ENCODE measurements around the gene DUSP2. TPM values are rescaled to one million over a fixed set of nuclear protein-coding genes. Genes with fewer than 3 reads are reported as not detected.

DUSP2 gene
- total and polyA plus RNA-seq, 2 donors (not counting 1 experiment from before 2014, with no cell fraction given): 69.8 to 433 TPM

DNA sequence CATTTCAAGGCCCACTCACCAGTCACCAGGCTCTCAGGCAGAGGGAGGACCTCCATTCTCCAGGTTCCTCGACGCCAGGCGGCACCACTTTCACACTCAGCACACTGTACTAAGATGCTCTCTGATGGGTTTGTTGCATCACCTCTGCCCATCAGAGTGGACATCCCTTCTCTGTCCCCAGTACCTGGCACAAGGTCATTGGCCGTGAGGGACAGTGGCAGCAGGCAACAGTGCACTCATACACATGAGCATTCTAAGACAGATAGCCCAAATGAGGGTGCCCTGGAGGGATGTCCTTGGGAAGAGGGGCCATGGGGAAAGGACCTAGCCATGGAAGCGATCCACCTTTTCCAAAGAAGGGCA is 25.9 kb downstream of the DUSP2 start:
- TF ChIP-seq, protein P1, sequence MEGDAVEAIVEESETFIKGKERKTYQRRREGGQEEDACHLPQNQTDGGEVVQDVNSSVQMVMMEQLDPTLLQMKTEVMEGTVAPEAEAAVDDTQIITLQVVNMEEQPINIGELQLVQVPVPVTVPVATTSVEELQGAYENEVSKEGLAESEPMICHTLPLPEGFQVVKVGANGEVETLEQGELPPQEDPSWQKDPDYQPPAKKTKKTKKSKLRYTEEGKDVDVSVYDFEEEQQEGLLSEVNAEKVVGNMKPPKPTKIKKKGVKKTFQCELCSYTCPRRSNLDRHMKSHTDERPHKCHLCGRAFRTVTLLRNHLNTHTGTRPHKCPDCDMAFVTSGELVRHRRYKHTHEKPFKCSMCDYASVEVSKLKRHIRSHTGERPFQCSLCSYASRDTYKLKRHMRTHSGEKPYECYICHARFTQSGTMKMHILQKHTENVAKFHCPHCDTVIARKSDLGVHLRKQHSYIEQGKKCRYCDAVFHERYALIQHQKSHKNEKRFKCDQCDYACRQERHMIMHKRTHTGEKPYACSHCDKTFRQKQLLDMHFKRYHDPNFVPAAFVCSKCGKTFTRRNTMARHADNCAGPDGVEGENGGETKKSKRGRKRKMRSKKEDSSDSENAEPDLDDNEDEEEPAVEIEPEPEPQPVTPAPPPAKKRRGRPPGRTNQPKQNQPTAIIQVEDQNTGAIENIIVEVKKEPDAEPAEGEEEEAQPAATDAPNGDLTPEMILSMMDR (IDR thresholded peaks at IDR 0.05): no peak
- no peak for TF ChIP-seq EZH2 (IDR thresholded peaks at IDR 0.05; ENCODE audit: borderline replicate concordance, insufficient read depth, low read depth, low read length, poor library complexity, severe bottlenecking)
- H3K4me1 ChIP-seq (ENCODE audit: control insufficient read depth in 2 of 2, insufficient read depth in 2 of 2, low read length in 2 of 2): peaks cover 18 to 22% of the 10 kb centered on the region in 2 donors
- H3K27me3 Mint-ChIP-seq: peaks cover 34% of the 10 kb centered on the region
- no peaks in the 10 kb centered on the region for H4K20me1 ChIP-seq (ENCODE audit: control insufficient read depth, insufficient read depth, low read length, poor library complexity, severe bottlenecking)
- no peak overlapping the region for H3K4me2 ChIP-seq (replicated peaks; ENCODE audit: low read depth, low read length, poor library complexity, severe bottlenecking)
- H3K27ac Mint-ChIP-seq: no peak overlapping the region
- no peaks in the 10 kb centered on the region for H3K9me3 Mint-ChIP-seq (ENCODE audit: insufficient read depth)
- peaks cover 0 to 51% (median 12%) of the 10 kb centered on the region in 4 experiments for H3K27me3 ChIP-seq (replicated peaks in 1 of 4; ENCODE audit: control extremely low read depth in 1 of 4, control insufficient read depth in 3 of 4, insufficient read depth in 4 of 4, low read length in 3 of 4)
- ChIA-PET CTCF (no interaction called here), POLR2A (no interaction called here)
- peak overlapping the region; percentile 32 for H3K4me3 Mint-ChIP-seq
- ATAC-seq (ENCODE audit: low read depth) (no peak), DNase-seq (no peak)
- peaks cover 0 to 11% (median 0%) of the 10 kb centered on the region in 3 donors for H3K9me3 ChIP-seq (ENCODE audit: control extremely low read depth in 1 of 3, control insufficient read depth in 2 of 3, insufficient read depth in 1 of 3, low read length in 2 of 3)
- H3K9ac ChIP-seq (ENCODE audit: low read length): no peak overlapping the region
- peaks cover 26% of the 10 kb centered on the region for H3K4me1 Mint-ChIP-seq
- H3K36me3 ChIP-seq (replicated peaks in 1 of 2; ENCODE audit: control extremely low read depth in 1 of 2, control insufficient read depth in 1 of 2, extremely low read depth in 1 of 2, insufficient read depth in 2 of 2, low read length in 1 of 2): no peaks in the 10 kb centered on the region
- 100% methylated on average over 4 of the region's 5 CpGs for WGBS (ENCODE audit: insufficient coverage)
- no peak overlapping the region for H3K4me3 ChIP-seq (ENCODE audit: control extremely low read depth in 1 of 5, extremely low read depth in 1 of 5, insufficient read depth in 1 of 5, low read depth in 2 of 5, low read length in 4 of 5)
- intact Hi-C loops (cut with micrococcal nuclease): no loop called here
- H2AFZ ChIP-seq (ENCODE audit: insufficient read depth, low read depth, low read length, poor library complexity, severe bottlenecking): no peak overlapping the region
- no peak overlapping the region for H3K27ac ChIP-seq (ENCODE audit: low read length in 2 of 2)
- H3K79me2 ChIP-seq (ENCODE audit: control insufficient read depth, insufficient read depth, low read length): no peaks in the 10 kb centered on the region

DNA sequence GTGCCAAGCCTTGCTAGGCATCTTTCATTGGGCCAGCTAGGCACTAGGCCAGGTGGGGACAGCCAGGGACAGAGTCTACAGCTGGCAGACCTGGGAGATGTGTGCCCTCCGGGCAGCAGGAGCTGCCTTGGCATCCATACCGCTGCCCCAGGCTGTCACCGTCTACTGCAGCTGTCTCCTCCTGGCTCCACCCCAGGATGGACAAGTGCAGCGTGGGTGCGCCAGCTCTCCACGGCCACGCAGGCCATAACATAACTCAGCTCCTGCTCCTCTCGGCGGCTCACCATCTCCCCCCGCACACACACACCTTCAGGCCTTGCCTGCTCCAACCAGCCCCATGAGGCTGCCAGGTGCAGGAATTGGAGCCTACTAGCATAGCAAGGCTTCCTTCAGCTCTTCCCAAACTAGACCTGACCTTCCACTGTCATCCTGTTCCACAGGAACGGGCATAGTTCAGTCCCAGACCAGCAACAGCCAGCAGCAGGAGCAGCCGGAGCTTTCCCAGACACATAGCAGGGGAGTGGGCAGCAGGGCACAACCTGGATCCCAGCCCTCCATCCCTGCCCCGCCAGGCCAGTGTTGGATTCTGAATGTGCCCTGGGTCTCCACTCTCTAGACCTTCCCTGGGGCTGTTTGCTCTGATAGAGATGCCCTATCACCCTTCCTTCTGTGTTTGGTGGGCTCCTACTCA is 26.4 kb downstream of the DUSP2 start:
- H3K27ac Mint-ChIP-seq: no peak overlapping the region
- no peak for DNase-seq
- no peak overlapping the region for H2AFZ ChIP-seq (ENCODE audit: insufficient read depth, low read depth, low read length, poor library complexity, severe bottlenecking)
- peaks cover 34% of the 10 kb centered on the region for H3K27me3 Mint-ChIP-seq
- WGBS (ENCODE audit: insufficient coverage): 96% methylated on average over 13 of the region's 13 CpGs
- peaks cover 18 to 22% of the 10 kb centered on the region in 2 donors for H3K4me1 ChIP-seq (ENCODE audit: control insufficient read depth in 2 of 2, insufficient read depth in 2 of 2, low read length in 2 of 2)
- ChIA-PET POLR2A (no interaction called here), CTCF (interaction anchor here (0.9 to 3.2 kb wide), 3 partner anchors 10 to 56 kb away, joined by 3 to 27 read pairs (median 3); no protein-coding TSS in a partner anchor)
- H3K27me3 ChIP-seq (replicated peaks in 1 of 4; ENCODE audit: control extremely low read depth in 1 of 4, control insufficient read depth in 3 of 4, insufficient read depth in 4 of 4, low read length in 3 of 4): peaks cover 0 to 51% (median 12%) of the 10 kb centered on the region in 4 experiments
- TF ChIP-seq EZH2 (IDR thresholded peaks at IDR 0.05; ENCODE audit: borderline replicate concordance, insufficient read depth, low read depth, low read length, poor library complexity, severe bottlenecking): no peak
- TF ChIP-seq, protein P1 (IDR thresholded peaks at IDR 0.05): no peak
- no peaks in the 10 kb centered on the region for H3K9me3 Mint-ChIP-seq (ENCODE audit: insufficient read depth)
- peak overlapping the region; percentile 47 for H3K4me3 Mint-ChIP-seq
- intact Hi-C loops (cut with micrococcal nuclease): no loop called here
- no peak overlapping the region for H3K9ac ChIP-seq (ENCODE audit: low read length)
- H3K4me3 ChIP-seq (ENCODE audit: control extremely low read depth in 1 of 5, extremely low read depth in 1 of 5, insufficient read depth in 1 of 5, low read depth in 2 of 5, low read length in 4 of 5): no peak overlapping the region
- H3K4me1 Mint-ChIP-seq: peaks cover 26% of the 10 kb centered on the region
- H4K20me1 ChIP-seq (ENCODE audit: control insufficient read depth, insufficient read depth, low read length, poor library complexity, severe bottlenecking): no peaks in the 10 kb centered on the region
- no peak for ATAC-seq (ENCODE audit: low read depth)
- H3K4me2 ChIP-seq (replicated peaks; ENCODE audit: low read depth, low read length, poor library complexity, severe bottlenecking): no peak overlapping the region
- H3K79me2 ChIP-seq (ENCODE audit: control insufficient read depth, insufficient read depth, low read length): no peaks in the 10 kb centered on the region
- no peaks in the 10 kb centered on the region for H3K36me3 ChIP-seq (replicated peaks in 1 of 2; ENCODE audit: control extremely low read depth in 1 of 2, control insufficient read depth in 1 of 2, extremely low read depth in 1 of 2, insufficient read depth in 2 of 2, low read length in 1 of 2)
- H3K27ac ChIP-seq (ENCODE audit: low read length in 2 of 2): no peak overlapping the region
- peaks cover 0 to 11% (median 0%) of the 10 kb centered on the region in 3 donors for H3K9me3 ChIP-seq (ENCODE audit: control extremely low read depth in 1 of 3, control insufficient read depth in 2 of 3, insufficient read depth in 1 of 3, low read length in 2 of 3)

Measured in B cell (primary cell).